ENCODE data around the gene RAPGEF4. TPM values are rescaled to one million over a fixed set of nuclear protein-coding genes. Genes with fewer than 3 reads are reported as not detected.

RAPGEF4 gene
- total RNA-seq, 4 donors from 2014 or later = 2.8 to 73.4 (median 6.9) TPM

- H3K9me3 ChIP-seq = no peaks in the 10 kb centered on the region
- no peak overlapping the region for H3K27ac ChIP-seq
- DNase-seq = no peak
- no peaks in the 10 kb centered on the region for H3K36me3 ChIP-seq
- no peaks in the 10 kb centered on the region for H3K27me3 ChIP-seq
- H3K4me3 ChIP-seq = no peak overlapping the region
- no peaks in the 10 kb centered on the region for H3K4me1 ChIP-seq
- TF ChIP-seq CTCF (IDR thresholded peaks at IDR 0.05) (no peak), POLR2A (IDR thresholded peaks at IDR 0.05) (no peak)
Measured at GRCh38 chr2:172829229-172829628, 93.6 kb downstream of the RAPGEF4 start.

DNA sequence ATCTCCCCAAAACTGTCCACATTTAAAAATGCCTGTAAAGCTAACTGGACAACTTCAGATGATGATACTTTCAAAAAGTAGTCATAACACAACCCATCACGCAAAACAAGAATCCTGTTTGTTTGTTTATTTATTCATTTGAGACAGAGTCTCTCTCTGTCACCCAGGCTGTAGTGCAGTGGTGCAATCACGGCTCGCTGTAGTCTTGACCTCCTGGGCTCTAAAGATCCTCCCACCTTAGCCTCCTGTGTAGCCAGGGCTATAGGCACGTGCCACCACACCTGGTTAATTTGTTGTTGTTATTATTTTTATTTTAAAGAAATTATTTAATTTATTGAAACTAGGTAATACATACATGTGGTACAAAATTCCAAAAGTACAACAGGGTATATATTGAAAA, 94.8 kb downstream of the RAPGEF4 start:
- no peaks in the 10 kb centered on the region for H3K36me3 ChIP-seq
- DNase-seq = no peak
- TF ChIP-seq CTCF (IDR thresholded peaks at IDR 0.05) = no peak
- TF ChIP-seq POLR2A (IDR thresholded peaks at IDR 0.05) = no peak
- no peak overlapping the region for H3K4me3 ChIP-seq
- H3K27me3 ChIP-seq = no peaks in the 10 kb centered on the region
- no peak overlapping the region for H3K27ac ChIP-seq
- H3K9me3 ChIP-seq = no peaks in the 10 kb centered on the region
- no peaks in the 10 kb centered on the region for H3K4me1 ChIP-seq

GRCh38 chr2:172833898-172834297, 98.3 kb downstream of the RAPGEF4 start:
- DNase-seq = no peak
- Histone ChIP-seq H3K9me3 (no peaks in the 10 kb centered on the region), H3K4me3 (no peak overlapping the region), H3K27me3 (no peaks in the 10 kb centered on the region), H3K27ac (no peak overlapping the region), H3K36me3 (no peaks in the 10 kb centered on the region), H3K4me1 (no peaks in the 10 kb centered on the region)
- TF ChIP-seq POLR2A (IDR thresholded peaks at IDR 0.05) (no peak), CTCF (IDR thresholded peaks at IDR 0.05) (no peak)

GRCh38 chr2:172834881-172835280, 99.2 kb downstream of the RAPGEF4 start:
- Histone ChIP-seq H3K36me3 (no peaks in the 10 kb centered on the region), H3K27ac (no peak overlapping the region), H3K4me3 (no peak overlapping the region), H3K4me1 (no peaks in the 10 kb centered on the region), H3K27me3 (no peaks in the 10 kb centered on the region), H3K9me3 (no peaks in the 10 kb centered on the region)
- no peak for DNase-seq
- TF ChIP-seq POLR2A (IDR thresholded peaks at IDR 0.05) = no peak
- TF ChIP-seq CTCF (IDR thresholded peaks at IDR 0.05) = no peak

- TF ChIP-seq CTCF (IDR thresholded peaks at IDR 0.05) (no peak), POLR2A (IDR thresholded peaks at IDR 0.05) (no peak)
- Histone ChIP-seq H3K4me3 (no peak overlapping the region), H3K9me3 (no peaks in the 10 kb centered on the region), H3K27me3 (no peaks in the 10 kb centered on the region), H3K27ac (no peak overlapping the region), H3K36me3 (no peaks in the 10 kb centered on the region), H3K4me1 (no peaks in the 10 kb centered on the region)
- DNase-seq = no peak
Measured at GRCh38 chr2:172836347-172836821, 100.7 kb downstream of the RAPGEF4 start.

GRCh38 chr2:172836827-172837226, 101.2 kb downstream of the RAPGEF4 start:
- no peaks in the 10 kb centered on the region for H3K4me1 ChIP-seq
- H3K4me3 ChIP-seq = no peak overlapping the region
- no peaks in the 10 kb centered on the region for H3K9me3 ChIP-seq
- no peak for DNase-seq
- H3K27ac ChIP-seq = no peak overlapping the region
- TF ChIP-seq CTCF (IDR thresholded peaks at IDR 0.05) (no peak), POLR2A (IDR thresholded peaks at IDR 0.05) (no peak)
- no peaks in the 10 kb centered on the region for H3K27me3 ChIP-seq
- H3K36me3 ChIP-seq = no peaks in the 10 kb centered on the region

All from Peyer's patch (tissue), 4 donors.